ENCODE results near the gene BMAL2.

Gene BMAL2

DNA sequence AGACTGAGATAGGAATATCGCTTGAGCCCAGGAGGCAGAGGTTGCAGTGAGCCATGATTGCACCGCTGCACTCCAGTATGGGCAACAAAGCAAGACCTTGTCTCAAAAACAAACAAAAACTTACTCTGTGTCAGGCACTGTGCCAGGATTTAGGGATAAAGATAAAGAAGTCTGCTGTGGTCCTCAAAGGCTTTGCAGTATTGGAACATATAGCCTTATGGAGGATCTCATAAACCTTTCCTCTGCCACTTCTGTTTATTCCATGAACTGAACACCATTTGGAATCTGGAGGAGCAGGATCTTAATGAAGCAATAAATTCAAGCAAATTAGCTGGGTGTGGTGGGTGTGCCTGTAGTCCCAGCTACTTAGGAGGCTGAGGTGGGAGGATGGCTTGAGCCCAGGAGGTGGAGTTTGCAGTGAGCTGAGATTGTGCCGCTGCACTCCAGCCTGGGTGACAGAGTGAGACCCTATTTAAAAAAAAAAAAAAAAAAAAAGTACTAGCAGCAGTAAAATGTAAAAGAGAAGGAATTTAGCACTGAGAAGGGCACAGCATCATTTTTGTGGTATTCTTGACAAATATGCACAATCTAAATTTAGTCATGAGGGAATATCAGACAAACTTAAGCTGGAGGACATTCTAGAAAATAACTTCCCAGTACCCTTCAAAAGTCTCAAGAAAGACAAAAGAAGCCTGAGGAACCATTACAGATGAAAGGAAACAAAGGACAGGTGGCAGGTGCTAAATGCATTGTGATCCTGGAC lies 27.1 kb downstream of the BMAL2 start:
- no peak for DNase-seq (ENCODE audit: low read depth)

- DNase-seq (ENCODE audit: low read depth): no peak
Observed at GRCh38 chr12:27361372-27361771, 28.7 kb downstream of the BMAL2 start.

- DNase-seq (ENCODE audit: low read depth): no peak
Observed at GRCh38 chr12:27366621-27367020, 34.0 kb downstream of the BMAL2 start.

DNA sequence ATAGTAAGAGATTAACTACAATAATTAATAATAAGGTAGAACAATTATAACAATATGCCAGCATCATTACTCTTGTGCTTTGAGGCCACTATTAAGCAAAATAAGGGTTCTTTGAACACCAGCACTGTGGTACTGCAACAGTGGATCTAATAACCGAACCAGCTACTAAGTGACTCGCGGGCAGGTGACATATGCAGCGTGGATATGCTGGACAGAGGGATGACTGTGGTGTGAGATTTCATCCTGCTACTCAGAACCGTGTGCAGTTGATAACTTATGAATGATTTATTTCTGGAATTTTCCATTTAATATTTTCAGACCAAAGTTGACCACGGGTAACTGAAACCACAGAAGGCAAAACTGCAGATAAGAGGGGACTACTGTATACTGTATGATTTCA lies 34.4 kb downstream of the BMAL2 start:
- DNase-seq (ENCODE audit: low read depth): no peak

DNA sequence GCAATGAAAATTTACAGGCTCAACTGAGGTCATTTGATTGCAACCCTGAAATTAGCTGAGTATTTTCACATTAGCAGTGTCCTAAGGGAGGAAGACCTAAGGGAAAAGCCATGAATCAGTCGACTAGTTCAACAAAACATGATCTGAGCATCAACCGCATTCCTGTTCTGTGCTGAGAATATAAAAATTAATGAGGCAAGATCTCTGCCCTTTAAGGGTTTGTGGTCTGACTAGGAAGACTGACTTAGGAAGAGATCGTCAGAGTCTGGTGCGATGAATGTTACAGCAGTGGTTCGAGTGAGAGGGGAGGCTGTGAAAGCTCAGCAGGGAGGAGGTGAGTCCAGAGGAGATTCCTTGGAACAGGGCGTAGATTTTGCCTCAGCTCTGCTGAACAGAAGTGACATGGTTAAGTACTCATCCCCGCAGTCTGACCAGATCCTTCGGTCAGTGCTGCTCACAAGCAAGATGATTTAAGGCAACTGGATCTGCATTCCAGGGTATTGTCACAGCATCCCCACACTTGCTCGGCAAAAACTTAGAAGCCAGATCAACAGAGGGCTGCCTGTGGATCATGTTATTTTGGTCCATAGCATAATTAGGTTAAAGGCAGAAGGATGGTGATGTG lies 49.6 kb downstream of the BMAL2 start:
- peak; percentile 91 for DNase-seq (ENCODE audit: low read depth)

Data from GM04504 (cell line).